ENCODE results near the gene ZNF668. TPM values are rescaled to one million over a fixed set of nuclear protein-coding genes. Genes with fewer than 3 reads are reported as not detected.

The ZNF668 gene
- total and polyA plus RNA-seq, 2 of the 13 experiments (the other 11 are each of a cell fraction or from before 2014, with no cell fraction given), result 3.8 to 9.8 TPM

DNA sequence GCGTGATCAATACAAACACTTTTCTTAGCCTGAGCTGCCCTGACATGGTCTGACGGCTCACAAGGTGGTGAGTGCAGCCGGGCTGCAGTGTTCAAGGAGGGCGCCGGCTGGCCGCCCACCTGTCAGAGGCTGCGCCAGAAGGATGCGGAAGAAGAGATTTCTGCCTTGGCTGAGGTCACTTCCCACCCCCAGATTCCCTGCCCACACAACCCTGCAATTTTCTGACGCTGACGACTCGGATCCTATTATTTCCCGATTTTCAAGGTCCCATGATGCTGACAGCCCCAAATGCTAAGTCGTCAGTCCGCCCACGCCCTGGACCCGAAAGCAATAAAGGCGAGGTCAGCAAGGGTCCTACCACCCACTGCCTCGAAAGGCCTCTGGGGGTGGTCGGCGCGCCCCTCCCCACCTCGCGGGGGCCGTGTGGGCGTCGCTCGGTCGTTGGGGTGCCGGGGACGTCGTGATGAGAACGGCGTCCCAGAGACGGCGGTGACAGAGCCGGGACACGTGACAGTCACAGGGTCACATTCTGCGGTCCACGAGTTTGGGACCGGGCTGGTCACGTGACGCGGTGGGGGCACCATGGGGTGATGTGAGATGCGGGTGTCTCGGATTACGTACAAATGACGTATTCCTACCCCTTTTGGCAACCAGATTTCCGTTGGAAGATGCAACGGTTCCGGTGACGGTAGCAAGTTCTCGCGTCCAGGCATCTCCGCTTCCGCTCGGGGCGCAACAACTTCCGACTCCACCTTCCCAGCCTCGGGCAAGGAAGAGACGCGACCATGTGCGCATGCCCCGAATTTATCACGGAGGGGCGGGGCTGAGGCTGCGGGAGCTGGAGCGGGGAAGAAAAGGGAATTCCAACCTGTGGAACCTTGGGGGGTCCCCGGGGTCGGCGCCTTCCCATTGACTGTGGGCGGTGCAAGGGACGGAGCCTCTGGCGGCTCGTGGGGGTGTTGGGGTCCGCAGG, 41.0 kb downstream of the ZNF668 start, which contains the start of gene STX4 (continued):
- TF ChIP-seq, protein P1, sequence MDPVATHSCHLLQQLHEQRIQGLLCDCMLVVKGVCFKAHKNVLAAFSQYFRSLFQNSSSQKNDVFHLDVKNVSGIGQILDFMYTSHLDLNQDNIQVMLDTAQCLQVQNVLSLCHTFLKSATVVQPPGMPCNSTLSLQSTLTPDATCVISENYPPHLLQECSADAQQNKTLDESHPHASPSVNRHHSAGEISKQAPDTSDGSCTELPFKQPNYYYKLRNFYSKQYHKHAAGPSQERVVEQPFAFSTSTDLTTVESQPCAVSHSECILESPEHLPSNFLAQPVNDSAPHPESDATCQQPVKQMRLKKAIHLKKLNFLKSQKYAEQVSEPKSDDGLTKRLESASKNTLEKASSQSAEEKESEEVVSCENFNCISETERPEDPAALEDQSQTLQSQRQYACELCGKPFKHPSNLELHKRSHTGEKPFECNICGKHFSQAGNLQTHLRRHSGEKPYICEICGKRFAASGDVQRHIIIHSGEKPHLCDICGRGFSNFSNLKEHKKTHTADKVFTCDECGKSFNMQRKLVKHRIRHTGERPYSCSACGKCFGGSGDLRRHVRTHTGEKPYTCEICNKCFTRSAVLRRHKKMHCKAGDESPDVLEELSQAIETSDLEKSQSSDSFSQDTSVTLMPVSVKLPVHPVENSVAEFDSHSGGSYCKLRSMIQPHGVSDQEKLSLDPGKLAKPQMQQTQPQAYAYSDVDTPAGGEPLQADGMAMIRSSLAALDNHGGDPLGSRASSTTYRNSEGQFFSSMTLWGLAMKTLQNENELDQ (CRISPR knock-in tag; IDR thresholded peaks at IDR 0.05; ENCODE audit: borderline replicate concordance), result no peak
- TF ChIP-seq, protein P2, sequence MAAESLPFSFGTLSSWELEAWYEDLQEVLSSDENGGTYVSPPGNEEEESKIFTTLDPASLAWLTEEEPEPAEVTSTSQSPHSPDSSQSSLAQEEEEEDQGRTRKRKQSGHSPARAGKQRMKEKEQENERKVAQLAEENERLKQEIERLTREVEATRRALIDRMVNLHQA (CRISPR knock-in tag; IDR thresholded peaks at IDR 0.05), result no peak
- TF ChIP-seq ZNF781 (CRISPR knock-in tag; IDR thresholded peaks at IDR 0.05; ENCODE audit: borderline replicate concordance, not compliant biosample characterization) (peak; percentile 93), AGO1 (IDR thresholded peaks at IDR 0.05; ENCODE audit: low read depth, low read length, poor library complexity, severe bottlenecking) (peak; percentile 13), ZFP36L2 (CRISPR knock-in tag; IDR thresholded peaks at IDR 0.05) (no peak; the same call in 1 of the 2 replicates), XRCC5 (optimal IDR thresholded peaks at IDR 0.05; ENCODE audit: low read length) (peak; percentile 50), NFYC (CRISPR knock-in tag; IDR thresholded peaks at IDR 0.05) (0 out of 2 replicates have a peak, but pooled peaks have one; percentile 12), KLF11 (CRISPR knock-in tag; IDR thresholded peaks at IDR 0.05) (0 out of 2 replicates have a peak, but pooled peaks have one; percentile 37), FLYWCH1 (CRISPR knock-in tag; IDR thresholded peaks at IDR 0.05) (no peak), ZNF816 (CRISPR knock-in tag; IDR thresholded peaks at IDR 0.05; ENCODE audit: borderline replicate concordance) (no peak), ZBTB7A (CRISPR knock-in tag; IDR thresholded peaks at IDR 0.05) (peak; percentile 91), ZSCAN29 (CRISPR knock-in tag; conservative IDR thresholded peaks at IDR 0.05) (no peak), PAF1 (CRISPR knock-in tag; IDR thresholded peaks at IDR 0.05) (0 out of 2 replicates have a peak, but pooled peaks have one; percentile 38)
- TF ChIP-seq, protein P3, sequence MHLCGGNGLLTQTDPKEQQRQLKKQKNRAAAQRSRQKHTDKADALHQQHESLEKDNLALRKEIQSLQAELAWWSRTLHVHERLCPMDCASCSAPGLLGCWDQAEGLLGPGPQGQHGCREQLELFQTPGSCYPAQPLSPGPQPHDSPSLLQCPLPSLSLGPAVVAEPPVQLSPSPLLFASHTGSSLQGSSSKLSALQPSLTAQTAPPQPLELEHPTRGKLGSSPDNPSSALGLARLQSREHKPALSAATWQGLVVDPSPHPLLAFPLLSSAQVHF (CRISPR knock-in tag; IDR thresholded peaks at IDR 0.05), result no peak
- TF ChIP-seq, protein P4, sequence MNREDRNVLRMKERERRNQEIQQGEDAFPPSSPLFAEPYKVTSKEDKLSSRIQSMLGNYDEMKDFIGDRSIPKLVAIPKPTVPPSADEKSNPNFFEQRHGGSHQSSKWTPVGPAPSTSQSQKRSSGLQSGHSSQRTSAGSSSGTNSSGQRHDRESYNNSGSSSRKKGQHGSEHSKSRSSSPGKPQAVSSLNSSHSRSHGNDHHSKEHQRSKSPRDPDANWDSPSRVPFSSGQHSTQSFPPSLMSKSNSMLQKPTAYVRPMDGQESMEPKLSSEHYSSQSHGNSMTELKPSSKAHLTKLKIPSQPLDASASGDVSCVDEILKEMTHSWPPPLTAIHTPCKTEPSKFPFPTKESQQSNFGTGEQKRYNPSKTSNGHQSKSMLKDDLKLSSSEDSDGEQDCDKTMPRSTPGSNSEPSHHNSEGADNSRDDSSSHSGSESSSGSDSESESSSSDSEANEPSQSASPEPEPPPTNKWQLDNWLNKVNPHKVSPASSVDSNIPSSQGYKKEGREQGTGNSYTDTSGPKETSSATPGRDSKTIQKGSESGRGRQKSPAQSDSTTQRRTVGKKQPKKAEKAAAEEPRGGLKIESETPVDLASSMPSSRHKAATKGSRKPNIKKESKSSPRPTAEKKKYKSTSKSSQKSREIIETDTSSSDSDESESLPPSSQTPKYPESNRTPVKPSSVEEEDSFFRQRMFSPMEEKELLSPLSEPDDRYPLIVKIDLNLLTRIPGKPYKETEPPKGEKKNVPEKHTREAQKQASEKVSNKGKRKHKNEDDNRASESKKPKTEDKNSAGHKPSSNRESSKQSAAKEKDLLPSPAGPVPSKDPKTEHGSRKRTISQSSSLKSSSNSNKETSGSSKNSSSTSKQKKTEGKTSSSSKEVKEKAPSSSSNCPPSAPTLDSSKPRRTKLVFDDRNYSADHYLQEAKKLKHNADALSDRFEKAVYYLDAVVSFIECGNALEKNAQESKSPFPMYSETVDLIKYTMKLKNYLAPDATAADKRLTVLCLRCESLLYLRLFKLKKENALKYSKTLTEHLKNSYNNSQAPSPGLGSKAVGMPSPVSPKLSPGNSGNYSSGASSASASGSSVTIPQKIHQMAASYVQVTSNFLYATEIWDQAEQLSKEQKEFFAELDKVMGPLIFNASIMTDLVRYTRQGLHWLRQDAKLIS (CRISPR knock-in tag; IDR thresholded peaks at IDR 0.05), result no peak
- TF ChIP-seq, protein P5, sequence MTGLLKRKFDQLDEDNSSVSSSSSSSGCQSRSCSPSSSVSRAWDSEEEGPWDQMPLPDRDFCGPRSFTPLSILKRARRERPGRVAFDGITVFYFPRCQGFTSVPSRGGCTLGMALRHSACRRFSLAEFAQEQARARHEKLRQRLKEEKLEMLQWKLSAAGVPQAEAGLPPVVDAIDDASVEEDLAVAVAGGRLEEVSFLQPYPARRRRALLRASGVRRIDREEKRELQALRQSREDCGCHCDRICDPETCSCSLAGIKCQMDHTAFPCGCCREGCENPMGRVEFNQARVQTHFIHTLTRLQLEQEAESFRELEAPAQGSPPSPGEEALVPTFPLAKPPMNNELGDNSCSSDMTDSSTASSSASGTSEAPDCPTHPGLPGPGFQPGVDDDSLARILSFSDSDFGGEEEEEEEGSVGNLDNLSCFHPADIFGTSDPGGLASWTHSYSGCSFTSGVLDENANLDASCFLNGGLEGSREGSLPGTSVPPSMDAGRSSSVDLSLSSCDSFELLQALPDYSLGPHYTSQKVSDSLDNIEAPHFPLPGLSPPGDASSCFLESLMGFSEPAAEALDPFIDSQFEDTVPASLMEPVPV (CRISPR knock-in tag; IDR thresholded peaks at IDR 0.05), result peak; percentile 98; the same call in 1 of the 2 replicates
- TF ChIP-seq, protein P6, sequence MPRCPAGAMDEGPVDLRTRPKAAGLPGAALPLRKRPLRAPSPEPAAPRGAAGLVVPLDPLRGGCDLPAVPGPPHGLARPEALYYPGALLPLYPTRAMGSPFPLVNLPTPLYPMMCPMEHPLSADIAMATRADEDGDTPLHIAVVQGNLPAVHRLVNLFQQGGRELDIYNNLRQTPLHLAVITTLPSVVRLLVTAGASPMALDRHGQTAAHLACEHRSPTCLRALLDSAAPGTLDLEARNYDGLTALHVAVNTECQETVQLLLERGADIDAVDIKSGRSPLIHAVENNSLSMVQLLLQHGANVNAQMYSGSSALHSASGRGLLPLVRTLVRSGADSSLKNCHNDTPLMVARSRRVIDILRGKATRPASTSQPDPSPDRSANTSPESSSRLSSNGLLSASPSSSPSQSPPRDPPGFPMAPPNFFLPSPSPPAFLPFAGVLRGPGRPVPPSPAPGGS (CRISPR knock-in tag; IDR thresholded peaks at IDR 0.05), result peak; percentile 90; the same call in 1 of the 2 replicates

Measured in HepG2 (cell line).